HAP-1 (cell line): ENCODE data around the gene POU2F1.
A peak's percentile ranks its signal among the peaks of the same experiment; 100 is the strongest.

Experiments
- DNase-seq, 2 experiments: peaks; one replicate each; pipeline ENCODE4 v3.0.0-alpha.2; 2016 to 2020; ENCODE audit warnings: low spot score in 2 of 2
- H3K27me3 ChIP-seq: fragments of 250-450 bp; sonication (Bioruptor Pico); 2 replicates; pipeline ENCODE4 v1.5.1; 2020; ENCODE audit warnings: low read depth, mild to moderate bottlenecking, moderate library complexity
- H3K36me3 ChIP-seq: fragments of 250-450 bp; sonication (Bioruptor Pico); replicated peaks from 2 replicates; pipeline ENCODE4 v1.5.1; 2020; ENCODE audit warnings: mild to moderate bottlenecking
- H3K4me1 ChIP-seq: fragments of 250-450 bp; sonication (Bioruptor Pico); 2 replicates; pipeline ENCODE4 v1.5.1; 2020; ENCODE audit warnings: mild to moderate bottlenecking
- H3K4me3 ChIP-seq: fragments of 250-450 bp; sonication (Bioruptor Pico); 2 replicates; pipeline ENCODE4 v1.5.1; 2020; ENCODE audit warnings: mild to moderate bottlenecking, moderate library complexity
- H3K9me3 ChIP-seq: fragments of 250-450 bp; sonication (Bioruptor Pico); 2 replicates; pipeline ENCODE4 v1.5.1; 2020; ENCODE audit warnings: mild to moderate bottlenecking, moderate library complexity
- in situ Hi-C: fragments of 300-500 bp; cut with MboI; formaldehyde crosslinking; loops from 3 replicates; pipeline ENCODE4 v1.14.3; 2020; ENCODE audit warnings: low sequenced_read_pairs, inconsistent platforms, mixed read lengths

The POU2F1 gene

DNA sequence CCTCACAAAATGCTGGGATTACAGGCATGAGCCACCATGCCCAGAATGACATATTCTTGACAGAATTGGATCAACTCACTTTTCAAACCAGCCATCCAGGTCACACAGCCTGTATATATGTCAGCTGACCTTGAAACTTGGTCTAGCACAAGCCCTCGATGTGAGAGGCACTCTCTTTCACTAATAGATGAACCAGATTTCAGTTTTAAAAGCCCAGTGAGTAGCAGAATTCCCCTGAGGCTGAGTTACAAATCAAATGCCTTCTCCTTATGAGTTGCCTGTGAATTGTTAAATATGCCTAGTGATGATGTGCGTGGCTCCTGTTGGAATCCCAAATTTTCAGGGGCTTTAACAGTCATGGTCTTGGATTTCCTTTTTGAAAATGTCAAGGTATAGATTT, 208.9 kb downstream of the POU2F1 start:
- no peaks in the 10 kb centered on the region for H3K27me3 ChIP-seq
- H3K36me3 ChIP-seq: no peaks in the 10 kb centered on the region
- DNase-seq: no peak
- in situ Hi-C loops: no loop called here
- peaks cover 47% of the 10 kb centered on the region for H3K4me1 ChIP-seq
- H3K4me3 ChIP-seq: no peak overlapping the region
- H3K9me3 ChIP-seq: no peaks in the 10 kb centered on the region

- H3K9me3 ChIP-seq: no peaks in the 10 kb centered on the region
- DNase-seq: peak; percentile 71 to 75
- H3K36me3 ChIP-seq: no peaks in the 10 kb centered on the region
- H3K4me1 ChIP-seq: peaks cover 40% of the 10 kb centered on the region
- H3K27me3 ChIP-seq: no peaks in the 10 kb centered on the region
- in situ Hi-C loops: no loop called here
- no peak overlapping the region for H3K4me3 ChIP-seq
Measured at GRCh38 chr1:167430134-167430848, 209.6 kb downstream of the POU2F1 start.

DNA sequence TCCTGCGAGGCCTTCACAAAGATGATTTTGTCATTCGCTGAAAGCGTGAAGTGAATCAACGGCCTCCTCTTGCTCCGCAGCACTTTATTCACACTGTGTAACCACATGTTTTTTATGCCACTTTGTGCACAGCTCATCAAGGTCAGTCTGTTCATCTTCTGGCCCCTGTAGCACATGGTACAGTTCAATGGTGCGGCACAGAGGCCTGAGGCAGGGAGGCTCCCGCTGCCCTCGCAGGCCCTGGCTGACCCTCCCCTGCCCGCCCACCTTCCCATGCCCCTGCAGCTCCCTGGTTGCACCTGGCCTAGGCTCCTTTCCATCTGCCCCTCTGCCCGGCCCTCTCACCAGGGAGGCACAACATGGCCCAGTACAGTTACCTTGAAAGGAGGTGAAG, 210.2 kb downstream of the POU2F1 start:
- no peak overlapping the region for H3K4me3 ChIP-seq
- no peak for DNase-seq
- no peaks in the 10 kb centered on the region for H3K36me3 ChIP-seq
- H3K27me3 ChIP-seq: no peaks in the 10 kb centered on the region
- no peaks in the 10 kb centered on the region for H3K9me3 ChIP-seq
- H3K4me1 ChIP-seq: peaks cover 34% of the 10 kb centered on the region
- in situ Hi-C loops: no loop called here

DNA sequence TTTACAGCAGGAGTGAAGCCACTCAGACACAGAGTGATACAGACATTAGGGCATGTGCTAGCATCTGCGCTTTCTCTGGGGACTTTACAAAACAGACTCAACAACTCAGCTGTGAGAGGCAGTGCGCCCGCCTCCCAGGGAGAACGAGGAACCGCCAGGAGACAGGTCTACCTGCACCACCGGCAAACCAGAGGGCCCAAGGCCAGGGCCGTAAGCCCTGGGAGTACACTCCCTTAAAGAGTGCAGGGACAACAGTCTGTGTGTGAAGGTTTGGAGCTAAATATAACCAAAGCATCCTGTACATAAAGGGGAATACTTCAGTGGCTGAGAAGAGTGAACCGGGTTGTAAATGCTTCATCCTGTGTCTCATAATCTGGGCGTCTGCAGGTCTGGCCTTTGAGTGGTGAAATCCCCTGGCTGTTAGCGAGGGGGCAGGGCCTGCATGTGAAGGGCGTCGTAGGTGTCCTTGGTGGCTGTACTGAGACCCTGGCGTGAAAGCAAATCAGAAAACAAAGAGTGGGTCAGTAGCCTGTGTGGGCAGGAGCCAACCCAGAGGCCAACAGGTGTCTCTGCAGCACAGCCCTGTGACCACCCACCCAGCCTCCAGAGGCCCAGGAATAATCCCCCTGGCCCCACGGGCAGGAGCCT, 210.7 kb downstream of the POU2F1 start:
- Histone ChIP-seq H3K27me3 (no peaks in the 10 kb centered on the region), H3K4me1 (peaks cover 30% of the 10 kb centered on the region), H3K9me3 (no peaks in the 10 kb centered on the region), H3K36me3 (no peaks in the 10 kb centered on the region), H3K4me3 (no peak overlapping the region)
- in situ Hi-C loops: no loop called here
- DNase-seq: peak in 1 of 2 experiments; percentile 50

DNA sequence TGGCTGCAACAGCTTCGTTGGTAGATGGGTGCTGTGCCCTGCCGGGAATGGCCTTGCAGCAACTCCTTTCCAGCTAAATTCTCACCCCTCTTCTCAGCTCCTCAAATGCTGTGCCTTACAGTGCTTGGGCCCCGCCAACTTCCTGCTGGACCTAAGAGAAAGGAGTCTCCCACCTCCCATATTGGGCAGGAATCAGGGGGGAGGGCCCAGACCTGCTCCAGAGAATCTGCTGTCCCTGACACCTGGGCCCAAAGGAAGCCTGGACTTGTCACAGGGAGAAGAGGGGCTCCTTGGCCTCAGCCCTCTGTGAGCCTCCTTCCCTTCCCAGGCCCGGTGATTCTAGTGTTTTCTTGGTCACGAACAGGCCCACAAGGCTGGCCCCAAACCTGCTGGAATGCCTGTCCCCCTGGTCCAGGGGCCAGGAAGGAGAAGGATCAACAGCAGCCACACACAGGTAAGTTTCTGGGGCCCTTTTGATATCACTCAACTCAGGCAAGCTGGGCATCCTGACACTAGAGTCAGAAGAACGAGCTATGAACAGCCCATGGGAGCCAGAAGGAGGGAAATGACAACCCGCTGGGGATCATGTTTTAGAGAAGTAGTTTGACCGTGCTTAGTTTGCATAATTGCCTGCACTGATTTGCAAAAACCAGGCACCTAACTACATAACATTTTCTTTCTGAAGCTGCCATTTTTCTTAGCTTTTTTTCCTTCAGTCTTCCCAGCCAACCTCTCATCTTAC, 211.4 kb downstream of the POU2F1 start:
- DNase-seq: no peak
- no peak overlapping the region for H3K4me3 ChIP-seq
- no peaks in the 10 kb centered on the region for H3K9me3 ChIP-seq
- no peaks in the 10 kb centered on the region for H3K27me3 ChIP-seq
- in situ Hi-C loops: no loop called here
- H3K36me3 ChIP-seq: no peaks in the 10 kb centered on the region
- H3K4me1 ChIP-seq: peaks cover 30% of the 10 kb centered on the region

- no peaks in the 10 kb centered on the region for H3K9me3 ChIP-seq
- no peak overlapping the region for H3K4me3 ChIP-seq
- DNase-seq: no peak
- no peaks in the 10 kb centered on the region for H3K36me3 ChIP-seq
- peaks cover 30% of the 10 kb centered on the region for H3K4me1 ChIP-seq
- no peaks in the 10 kb centered on the region for H3K27me3 ChIP-seq
- in situ Hi-C loops: no loop called here
Measured at GRCh38 chr1:167432780-167433179, 212.1 kb downstream of the POU2F1 start.

- Histone ChIP-seq H3K36me3 (no peaks in the 10 kb centered on the region), H3K9me3 (no peaks in the 10 kb centered on the region), H3K4me3 (no peak overlapping the region), H3K4me1 (peaks cover 30% of the 10 kb centered on the region), H3K27me3 (no peaks in the 10 kb centered on the region)
- no peak for DNase-seq
- in situ Hi-C loops: no loop called here
Measured at GRCh38 chr1:167433884-167434283, 213.2 kb downstream of the POU2F1 start.

DNA sequence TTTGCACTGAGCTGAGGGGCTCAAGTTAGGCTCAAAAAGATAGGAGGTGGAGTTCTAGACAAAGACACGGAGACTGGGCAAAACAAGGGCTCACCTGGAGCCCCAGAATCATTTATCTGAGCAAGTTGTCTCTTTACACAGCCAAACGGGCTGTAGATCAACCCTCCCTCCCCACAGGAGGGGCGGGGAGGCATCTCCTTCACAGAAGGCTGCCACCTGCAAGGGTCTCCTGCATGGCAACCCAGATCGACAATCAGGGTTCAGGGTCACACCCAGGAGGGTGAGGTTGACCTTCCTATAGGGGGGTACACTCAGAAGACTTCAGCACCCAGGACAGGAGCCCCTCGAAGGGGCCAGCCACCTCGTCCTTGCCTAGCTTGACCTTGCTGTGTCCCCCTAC, 213.6 kb downstream of the POU2F1 start:
- no peak for DNase-seq
- H3K36me3 ChIP-seq: no peaks in the 10 kb centered on the region
- H3K4me1 ChIP-seq: peaks cover 30% of the 10 kb centered on the region
- in situ Hi-C loops: no loop called here
- no peak overlapping the region for H3K4me3 ChIP-seq
- H3K27me3 ChIP-seq: no peaks in the 10 kb centered on the region
- no peaks in the 10 kb centered on the region for H3K9me3 ChIP-seq

DNA sequence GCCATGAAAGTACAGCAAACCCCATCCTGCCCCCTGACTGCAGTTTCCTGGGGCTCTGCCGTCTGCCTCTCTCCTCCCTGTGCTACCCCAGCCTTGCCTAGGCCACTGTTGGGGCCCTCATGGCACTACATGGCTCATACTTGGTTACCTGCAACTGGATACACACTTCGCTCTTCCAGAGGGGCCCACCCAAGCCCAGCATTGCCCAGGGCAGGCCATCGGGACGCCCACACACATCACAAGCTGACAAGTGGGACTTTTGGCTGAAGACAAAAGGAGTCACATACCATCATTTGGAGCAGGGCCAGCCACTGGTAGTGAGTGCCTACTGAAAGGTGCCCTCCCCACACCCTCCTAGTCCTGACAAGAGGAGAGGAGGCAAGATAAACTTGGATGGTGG, 214.8 kb downstream of the POU2F1 start:
- in situ Hi-C loops: no loop called here
- no peak for DNase-seq
- Histone ChIP-seq H3K4me1 (peaks cover 18% of the 10 kb centered on the region), H3K36me3 (no peaks in the 10 kb centered on the region), H3K9me3 (no peaks in the 10 kb centered on the region), H3K27me3 (no peaks in the 10 kb centered on the region), H3K4me3 (no peak overlapping the region)

DNA sequence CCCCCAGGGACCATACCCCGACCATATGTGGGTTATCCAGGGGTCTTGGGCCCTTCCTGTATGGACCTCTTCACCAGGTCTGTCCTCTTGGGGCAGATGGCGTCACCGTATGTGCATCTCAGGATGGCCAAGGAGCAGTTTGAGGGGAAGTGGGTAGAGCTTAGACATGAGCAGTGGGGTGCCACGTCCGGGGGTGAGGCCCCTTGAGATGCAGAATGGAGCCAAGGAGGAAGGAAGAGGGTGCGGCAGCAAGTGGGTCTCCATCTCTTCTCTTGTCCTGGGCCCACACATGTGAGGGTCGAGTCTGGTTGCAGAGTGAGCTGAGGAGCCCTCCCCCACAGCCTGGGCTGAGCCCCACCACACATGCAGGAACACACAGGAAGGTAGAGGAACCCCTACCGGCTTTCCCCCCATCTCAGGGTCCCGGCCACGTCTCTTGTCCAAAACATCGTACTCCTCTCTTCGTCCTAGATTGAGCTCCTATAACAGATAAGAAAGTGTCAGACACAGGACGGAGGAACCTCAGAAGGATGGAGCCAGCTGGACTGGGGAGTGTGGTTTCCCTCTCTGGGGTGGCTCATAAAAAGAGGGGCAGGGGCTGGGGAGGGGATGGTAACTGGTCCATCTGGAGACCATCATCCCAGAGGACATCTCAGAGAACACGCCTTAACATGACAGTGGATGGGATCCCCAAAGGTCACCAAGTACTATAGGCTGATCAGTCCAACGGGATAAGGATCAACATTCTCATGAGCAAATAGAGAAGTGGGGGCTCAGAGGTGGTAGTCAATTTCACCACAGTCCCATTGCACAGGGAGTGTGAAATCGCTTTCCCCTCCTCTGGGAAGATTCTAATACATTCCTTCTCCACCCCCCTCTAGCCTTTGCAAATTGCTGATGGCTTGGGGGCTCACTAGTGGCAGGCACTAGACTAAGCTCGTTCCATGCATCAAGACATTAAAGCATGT, 217.8 kb downstream of the POU2F1 start:
- no peak for DNase-seq
- in situ Hi-C loops: no loop called here
- no peaks in the 10 kb centered on the region for H3K27me3 ChIP-seq
- no peaks in the 10 kb centered on the region for H3K4me1 ChIP-seq
- no peaks in the 10 kb centered on the region for H3K9me3 ChIP-seq
- no peak overlapping the region for H3K4me3 ChIP-seq
- no peaks in the 10 kb centered on the region for H3K36me3 ChIP-seq

DNA sequence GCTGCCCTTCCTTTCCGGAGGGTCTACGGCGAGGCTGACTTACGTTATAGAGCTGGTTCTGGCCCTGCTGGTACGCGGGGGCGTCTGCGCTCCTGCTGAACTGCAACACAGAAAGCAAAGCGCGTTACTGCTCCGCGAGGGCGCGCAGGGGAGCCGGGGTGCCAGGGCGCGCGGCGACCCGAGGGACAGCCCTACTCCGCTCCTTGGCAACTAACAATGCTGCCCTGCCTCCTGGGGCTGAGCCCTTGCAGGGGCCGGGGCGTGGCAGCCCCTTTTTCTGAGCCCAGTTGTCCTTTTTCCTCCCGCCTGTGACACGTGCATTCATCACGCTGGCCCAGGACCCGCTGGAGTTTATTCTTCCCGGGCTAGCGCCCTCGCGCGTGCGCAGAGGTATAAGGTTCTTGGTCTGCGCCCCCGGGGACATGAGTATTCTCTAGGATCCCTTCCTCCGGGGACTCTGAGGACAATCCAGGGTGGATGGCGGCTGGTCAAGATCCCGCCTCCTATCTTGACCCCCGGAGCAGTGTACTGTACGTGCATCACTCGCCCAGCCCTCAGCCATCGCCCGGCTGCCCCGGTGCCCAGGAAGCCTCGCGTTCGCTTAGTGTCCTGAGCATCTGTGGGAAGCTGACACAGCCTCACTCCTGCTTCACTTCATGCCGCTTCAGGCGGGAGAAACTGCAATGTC, 218.8 kb downstream of the POU2F1 start:
- Histone ChIP-seq H3K27me3 (no peaks in the 10 kb centered on the region), H3K4me1 (no peaks in the 10 kb centered on the region), H3K36me3 (no peaks in the 10 kb centered on the region), H3K9me3 (no peaks in the 10 kb centered on the region), H3K4me3 (no peak overlapping the region)
- DNase-seq: no peak
- in situ Hi-C loops: no loop called here

DNA sequence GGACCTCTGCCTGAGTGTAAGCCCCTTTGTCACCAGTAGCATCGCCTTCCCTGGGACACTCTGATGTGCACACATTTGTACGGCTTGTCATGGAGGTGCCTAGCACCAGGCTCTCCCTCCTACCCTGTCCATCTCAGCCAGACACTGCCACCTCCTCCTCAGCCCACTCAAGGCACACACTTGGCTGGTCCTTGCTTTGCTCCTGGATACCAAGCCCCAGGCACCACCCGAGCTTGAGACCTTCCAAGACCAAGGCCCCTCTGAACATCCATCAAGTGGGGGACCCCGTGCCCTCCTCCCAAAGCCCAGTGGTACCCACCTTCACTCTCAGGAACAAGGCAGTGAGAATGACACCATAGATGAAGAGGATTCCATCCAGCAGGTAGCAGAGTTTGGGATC, 219.7 kb downstream of the POU2F1 start:
- no peak for DNase-seq
- no peaks in the 10 kb centered on the region for H3K4me1 ChIP-seq
- no peaks in the 10 kb centered on the region for H3K27me3 ChIP-seq
- no peaks in the 10 kb centered on the region for H3K36me3 ChIP-seq
- no peak overlapping the region for H3K4me3 ChIP-seq
- H3K9me3 ChIP-seq: no peaks in the 10 kb centered on the region
- in situ Hi-C loops: loop anchor here (5.0 kb wide), 2 partner anchors 173 to 373 kb away; no protein-coding TSS in a partner anchor

DNA sequence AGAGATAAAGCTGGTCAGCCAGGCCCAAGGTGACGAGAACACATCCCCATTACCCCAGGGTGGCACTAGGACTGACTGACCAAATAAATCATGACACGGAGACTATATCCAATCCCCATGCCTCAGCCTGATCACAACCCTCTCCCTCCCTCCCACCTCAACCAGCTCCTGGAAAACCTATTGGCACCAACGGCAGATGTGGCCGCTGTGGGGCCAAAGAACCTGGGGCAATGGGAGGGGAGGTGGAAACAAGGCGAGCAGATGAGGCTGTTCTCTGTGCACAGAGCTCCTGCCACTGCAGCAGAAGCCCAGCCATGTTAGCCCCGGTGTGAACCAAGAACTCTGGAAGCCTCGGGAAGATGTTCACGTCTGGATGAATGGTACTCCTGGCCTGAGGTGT, 220.1 kb downstream of the POU2F1 start:
- no peaks in the 10 kb centered on the region for H3K9me3 ChIP-seq
- H3K27me3 ChIP-seq: no peaks in the 10 kb centered on the region
- no peaks in the 10 kb centered on the region for H3K36me3 ChIP-seq
- DNase-seq: no peak
- in situ Hi-C loops: loop anchor here (5.0 kb wide), 2 partner anchors 173 to 373 kb away; no protein-coding TSS in a partner anchor
- no peaks in the 10 kb centered on the region for H3K4me1 ChIP-seq
- no peak overlapping the region for H3K4me3 ChIP-seq
